HG02678 (cell line): ENCODE data around the gene ATP5F1D.

Source experiments
- ATAC-seq: cut with Tn5 transposase; IDR thresholded peaks from one replicate; pipeline ENCODE4 v1.9.1; 2021; ENCODE audit warnings: mild to moderate bottlenecking, moderate library complexity; ENCODE audit not compliant: unreplicated experiment

Gene ATP5F1D

DNA sequence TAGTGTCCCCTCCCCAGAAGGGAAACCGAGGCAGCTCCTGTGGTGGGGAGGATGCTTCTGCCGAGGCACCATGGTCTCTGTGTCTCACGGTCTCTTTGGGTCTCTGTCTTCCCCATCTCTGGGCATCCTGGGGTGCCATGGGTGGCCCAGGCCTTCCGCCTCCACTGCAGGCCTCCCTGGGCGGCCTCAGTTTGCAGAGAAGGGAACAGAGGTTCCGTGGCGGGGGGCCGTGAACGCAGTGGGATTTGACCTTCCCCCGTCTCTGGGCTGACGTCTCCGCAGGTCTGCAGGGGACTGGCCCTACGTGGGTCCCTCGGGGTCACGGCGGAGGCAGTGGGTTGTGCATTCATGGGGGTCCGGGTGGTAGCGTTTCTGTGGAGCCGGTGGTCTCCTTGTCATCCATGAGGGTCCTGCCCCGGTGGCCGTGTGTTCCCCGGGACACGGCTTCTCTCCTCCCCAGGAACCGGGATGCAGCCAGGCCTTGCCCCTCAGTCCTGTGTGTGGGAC is 48.7 kb downstream of the ATP5F1D start:
- ATAC-seq, result no peak

- no peak for ATAC-seq
Measured at GRCh38 chr19:1290703-1291651, 49.4 kb downstream of the ATP5F1D start.

DNA sequence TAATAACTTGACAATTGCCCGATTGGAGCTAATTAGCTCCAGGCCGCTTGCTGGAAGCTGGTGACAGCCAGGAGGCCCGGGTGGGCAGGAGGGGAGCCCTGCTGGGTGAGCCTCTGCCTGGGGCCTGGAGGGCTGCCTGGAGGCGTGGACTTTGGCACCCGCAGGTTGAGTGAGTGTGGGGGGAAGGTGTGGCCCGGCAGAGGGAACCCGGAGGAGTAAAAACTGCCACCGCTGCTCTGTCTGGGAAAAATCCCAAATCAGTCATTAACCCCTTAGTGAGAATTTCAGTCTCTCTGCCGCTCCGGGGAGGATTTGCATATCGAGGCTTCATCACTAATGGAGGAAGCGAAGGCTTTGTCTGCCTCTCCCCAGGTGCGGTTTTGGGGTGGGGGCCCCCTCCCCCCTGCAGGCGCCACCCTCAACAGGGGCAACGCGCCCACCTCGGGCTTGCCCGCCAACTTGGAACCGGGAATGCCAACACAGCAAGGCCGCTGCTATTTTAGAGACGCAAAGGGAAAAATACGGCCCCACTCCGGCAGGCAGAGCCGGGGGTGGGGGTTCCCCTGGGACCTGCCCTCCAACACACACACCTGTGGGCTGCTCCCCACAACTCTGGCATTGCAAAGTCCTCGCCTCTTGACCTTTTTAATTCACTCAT is 50.3 kb downstream of the ATP5F1D start:
- no peak for ATAC-seq

GRCh38 chr19:1292419-1293151 is 51.0 kb downstream of the ATP5F1D start:
- no peak for ATAC-seq

- ATAC-seq, result no peak
Measured at GRCh38 chr19:1293782-1294604, 52.4 kb downstream of the ATP5F1D start.
